SKM-1 (cell line): ENCODE measurements around the gene CSNK1E.

Experiments used
- DNase-seq: peaks from one replicate; lab custom pipeline; 2025; ENCODE audit not compliant: unreplicated experiment; lab: John Stamatoyannopoulos, UW

CSNK1E gene

GRCh38 chr22:38282397-38282796 is 34.8 kb downstream of the CSNK1E start:
- no peak for DNase-seq

- no peak for DNase-seq
Measured at GRCh38 chr22:38276166-38276565, 41.1 kb downstream of the CSNK1E start.

GRCh38 chr22:38273135-38273826 is 44.0 kb downstream of the CSNK1E start:
- DNase-seq, result no peak

- DNase-seq, result peak; percentile 49
Measured at GRCh38 chr22:38272373-38273134, 44.7 kb downstream of the CSNK1E start, which contains the start of gene TMEM184B. Gene TMEM184B, minus strand, starts transcription at chr22:38273010. Its CDS starts 25,049 bp downstream, at chr22:38247961.

- DNase-seq, result no peak
Measured at GRCh38 chr22:38271927-38272372, 45.3 kb downstream of the CSNK1E start.

GRCh38 chr22:38271101-38271500 is 46.1 kb downstream of the CSNK1E start:
- DNase-seq, result no peak

- DNase-seq, result no peak
Measured at GRCh38 chr22:38270091-38270992, 46.9 kb downstream of the CSNK1E start.

GRCh38 chr22:38269466-38269865 is 47.8 kb downstream of the CSNK1E start:
- DNase-seq, result no peak

GRCh38 chr22:38267086-38267485 is 50.1 kb downstream of the CSNK1E start:
- DNase-seq, result no peak

GRCh38 chr22:38266120-38266519 is 51.1 kb downstream of the CSNK1E start:
- DNase-seq, result no peak

- DNase-seq, result no peak
Measured at GRCh38 chr22:38264322-38264843, 52.9 kb downstream of the CSNK1E start.

GRCh38 chr22:38262051-38262795 is 55.0 kb downstream of the CSNK1E start:
- DNase-seq, result no peak

- DNase-seq, result no peak
Measured at GRCh38 chr22:38260761-38261681, 56.2 kb downstream of the CSNK1E start.

- no peak for DNase-seq
Measured at GRCh38 chr22:38259370-38259769, 57.9 kb downstream of the CSNK1E start.

GRCh38 chr22:38258895-38259294 is 58.3 kb downstream of the CSNK1E start:
- no peak for DNase-seq

- DNase-seq, result no peak
Measured at GRCh38 chr22:38257650-38258250, 59.5 kb downstream of the CSNK1E start.

GRCh38 chr22:38257181-38257580 is 60.1 kb downstream of the CSNK1E start:
- DNase-seq, result no peak

- no peak for DNase-seq
Measured at GRCh38 chr22:38255697-38256096, 61.5 kb downstream of the CSNK1E start.

GRCh38 chr22:38251341-38251692 is 65.9 kb downstream of the CSNK1E start:
- DNase-seq, result no peak
